ENCODE measurements around the gene PDE4D. TPM values are rescaled to one million over a fixed set of nuclear protein-coding genes. Genes with fewer than 3 reads are reported as not detected.

The PDE4D gene
- total RNA-seq, 1 experiment from 2014 or later, result 61.2 TPM

- Histone ChIP-seq H4K20me1 (ENCODE audit: insufficient read depth, low read depth, low read length) (no peaks in the 10 kb centered on the region), H3K79me2 (ENCODE audit: low read length) (no peaks in the 10 kb centered on the region), H3K9ac (ENCODE audit: low read length) (no peak overlapping the region), H3K27ac (ENCODE audit: low read length) (no peak overlapping the region), H3K36me3 (ENCODE audit: insufficient read depth, low read length) (no peaks in the 10 kb centered on the region), H2AFZ (ENCODE audit: low read length) (no peak overlapping the region), H3K4me3 (ENCODE audit: low read length) (no peak overlapping the region), H3K27me3 (ENCODE audit: low read length) (no peaks in the 10 kb centered on the region), H3K9me3 (ENCODE audit: low read length) (no peaks in the 10 kb centered on the region), H3K9me2 (replicated peaks; ENCODE audit: insufficient read depth, low read length) (no peaks in the 10 kb centered on the region), H3K4me1 (ENCODE audit: low read length) (no peaks in the 10 kb centered on the region), H3K4me2 (ENCODE audit: low read depth, low read length, poor library complexity, severe bottlenecking) (no peak overlapping the region)
- DNase-seq, result no peak
Observed at GRCh38 chr5:59525311-59525710, 368.2 kb downstream of the PDE4D start.

GRCh38 chr5:59522201-59522831 is 371.2 kb downstream of the PDE4D start:
- Histone ChIP-seq H2AFZ (ENCODE audit: low read length) (no peak overlapping the region), H3K36me3 (ENCODE audit: insufficient read depth, low read length) (no peaks in the 10 kb centered on the region), H3K27ac (ENCODE audit: low read length) (no peak overlapping the region), H4K20me1 (ENCODE audit: insufficient read depth, low read depth, low read length) (no peaks in the 10 kb centered on the region), H3K9ac (ENCODE audit: low read length) (no peak overlapping the region), H3K4me1 (ENCODE audit: low read length) (no peaks in the 10 kb centered on the region), H3K4me2 (ENCODE audit: low read depth, low read length, poor library complexity, severe bottlenecking) (no peak overlapping the region), H3K9me3 (ENCODE audit: low read length) (no peaks in the 10 kb centered on the region), H3K9me2 (replicated peaks; ENCODE audit: insufficient read depth, low read length) (no peaks in the 10 kb centered on the region), H3K27me3 (ENCODE audit: low read length) (no peaks in the 10 kb centered on the region), H3K4me3 (ENCODE audit: low read length) (no peak overlapping the region), H3K79me2 (ENCODE audit: low read length) (no peaks in the 10 kb centered on the region)
- no peak for DNase-seq

- H3K36me3 ChIP-seq (ENCODE audit: insufficient read depth, low read length), result no peaks in the 10 kb centered on the region
- H3K27ac ChIP-seq (ENCODE audit: low read length), result no peak overlapping the region
- H3K4me3 ChIP-seq (ENCODE audit: low read length), result no peak overlapping the region
- no peaks in the 10 kb centered on the region for H4K20me1 ChIP-seq (ENCODE audit: insufficient read depth, low read depth, low read length)
- DNase-seq, result no peak
- no peaks in the 10 kb centered on the region for H3K79me2 ChIP-seq (ENCODE audit: low read length)
- no peaks in the 10 kb centered on the region for H3K27me3 ChIP-seq (ENCODE audit: low read length)
- no peak overlapping the region for H3K9ac ChIP-seq (ENCODE audit: low read length)
- no peak overlapping the region for H3K4me2 ChIP-seq (ENCODE audit: low read depth, low read length, poor library complexity, severe bottlenecking)
- no peaks in the 10 kb centered on the region for H3K9me2 ChIP-seq (replicated peaks; ENCODE audit: insufficient read depth, low read length)
- H2AFZ ChIP-seq (ENCODE audit: low read length), result no peak overlapping the region
- H3K4me1 ChIP-seq (ENCODE audit: low read length), result no peaks in the 10 kb centered on the region
- H3K9me3 ChIP-seq (ENCODE audit: low read length), result no peaks in the 10 kb centered on the region
Observed at GRCh38 chr5:59521476-59521875, 372.1 kb downstream of the PDE4D start.

GRCh38 chr5:59519338-59519737 is 374.2 kb downstream of the PDE4D start:
- no peaks in the 10 kb centered on the region for H3K9me3 ChIP-seq (ENCODE audit: low read length)
- H3K36me3 ChIP-seq (ENCODE audit: insufficient read depth, low read length), result no peaks in the 10 kb centered on the region
- H3K27ac ChIP-seq (ENCODE audit: low read length), result no peak overlapping the region
- no peaks in the 10 kb centered on the region for H3K79me2 ChIP-seq (ENCODE audit: low read length)
- H3K4me1 ChIP-seq (ENCODE audit: low read length), result no peaks in the 10 kb centered on the region
- H3K4me2 ChIP-seq (ENCODE audit: low read depth, low read length, poor library complexity, severe bottlenecking), result no peak overlapping the region
- no peak overlapping the region for H3K4me3 ChIP-seq (ENCODE audit: low read length)
- no peaks in the 10 kb centered on the region for H4K20me1 ChIP-seq (ENCODE audit: insufficient read depth, low read depth, low read length)
- no peak for DNase-seq
- no peaks in the 10 kb centered on the region for H3K27me3 ChIP-seq (ENCODE audit: low read length)
- no peak overlapping the region for H2AFZ ChIP-seq (ENCODE audit: low read length)
- no peak overlapping the region for H3K9ac ChIP-seq (ENCODE audit: low read length)
- no peaks in the 10 kb centered on the region for H3K9me2 ChIP-seq (replicated peaks; ENCODE audit: insufficient read depth, low read length)

GRCh38 chr5:59517926-59518585 is 375.5 kb downstream of the PDE4D start:
- H3K27ac ChIP-seq (ENCODE audit: low read length), result no peak overlapping the region
- H3K4me3 ChIP-seq (ENCODE audit: low read length), result no peak overlapping the region
- H3K79me2 ChIP-seq (ENCODE audit: low read length), result no peaks in the 10 kb centered on the region
- no peak overlapping the region for H3K4me2 ChIP-seq (ENCODE audit: low read depth, low read length, poor library complexity, severe bottlenecking)
- H3K36me3 ChIP-seq (ENCODE audit: insufficient read depth, low read length), result no peaks in the 10 kb centered on the region
- H3K27me3 ChIP-seq (ENCODE audit: low read length), result no peaks in the 10 kb centered on the region
- no peaks in the 10 kb centered on the region for H3K4me1 ChIP-seq (ENCODE audit: low read length)
- no peaks in the 10 kb centered on the region for H4K20me1 ChIP-seq (ENCODE audit: insufficient read depth, low read depth, low read length)
- H3K9me2 ChIP-seq (replicated peaks; ENCODE audit: insufficient read depth, low read length), result no peaks in the 10 kb centered on the region
- no peak overlapping the region for H2AFZ ChIP-seq (ENCODE audit: low read length)
- DNase-seq, result no peak
- no peaks in the 10 kb centered on the region for H3K9me3 ChIP-seq (ENCODE audit: low read length)
- no peak overlapping the region for H3K9ac ChIP-seq (ENCODE audit: low read length)

GRCh38 chr5:59516161-59516560 is 377.4 kb downstream of the PDE4D start:
- Histone ChIP-seq H3K4me1 (ENCODE audit: low read length) (no peaks in the 10 kb centered on the region), H3K4me2 (ENCODE audit: low read depth, low read length, poor library complexity, severe bottlenecking) (no peak overlapping the region), H3K4me3 (ENCODE audit: low read length) (no peak overlapping the region), H3K27me3 (ENCODE audit: low read length) (no peaks in the 10 kb centered on the region), H3K9ac (ENCODE audit: low read length) (no peak overlapping the region), H4K20me1 (ENCODE audit: insufficient read depth, low read depth, low read length) (no peaks in the 10 kb centered on the region), H3K79me2 (ENCODE audit: low read length) (no peaks in the 10 kb centered on the region), H3K36me3 (ENCODE audit: insufficient read depth, low read length) (no peaks in the 10 kb centered on the region), H3K27ac (ENCODE audit: low read length) (no peak overlapping the region), H2AFZ (ENCODE audit: low read length) (no peak overlapping the region), H3K9me2 (replicated peaks; ENCODE audit: insufficient read depth, low read length) (no peaks in the 10 kb centered on the region), H3K9me3 (ENCODE audit: low read length) (no peaks in the 10 kb centered on the region)
- DNase-seq, result no peak

- Histone ChIP-seq H3K4me3 (ENCODE audit: low read length) (no peak overlapping the region), H4K20me1 (ENCODE audit: insufficient read depth, low read depth, low read length) (no peaks in the 10 kb centered on the region), H3K4me1 (ENCODE audit: low read length) (no peaks in the 10 kb centered on the region), H3K9ac (ENCODE audit: low read length) (no peak overlapping the region), H3K36me3 (ENCODE audit: insufficient read depth, low read length) (no peaks in the 10 kb centered on the region), H3K27ac (ENCODE audit: low read length) (no peak overlapping the region), H3K9me3 (ENCODE audit: low read length) (no peaks in the 10 kb centered on the region), H3K79me2 (ENCODE audit: low read length) (no peaks in the 10 kb centered on the region), H3K4me2 (ENCODE audit: low read depth, low read length, poor library complexity, severe bottlenecking) (no peak overlapping the region), H2AFZ (ENCODE audit: low read length) (no peak overlapping the region), H3K9me2 (replicated peaks; ENCODE audit: insufficient read depth, low read length) (no peaks in the 10 kb centered on the region), H3K27me3 (ENCODE audit: low read length) (no peaks in the 10 kb centered on the region)
- DNase-seq, result peak; percentile 61
Observed at GRCh38 chr5:59506285-59506877, 387.1 kb downstream of the PDE4D start.

- Histone ChIP-seq H3K9me3 (ENCODE audit: low read length) (no peaks in the 10 kb centered on the region), H4K20me1 (ENCODE audit: insufficient read depth, low read depth, low read length) (0 out of 2 replicates have a peak, but pooled peaks cover under 1% of the 10 kb centered on the region), H3K4me3 (ENCODE audit: low read length) (no peak overlapping the region), H3K79me2 (ENCODE audit: low read length) (no peaks in the 10 kb centered on the region), H3K9ac (ENCODE audit: low read length) (no peak overlapping the region), H3K9me2 (replicated peaks; ENCODE audit: insufficient read depth, low read length) (no peaks in the 10 kb centered on the region), H2AFZ (ENCODE audit: low read length) (no peak overlapping the region), H3K4me1 (ENCODE audit: low read length) (no peaks in the 10 kb centered on the region), H3K4me2 (ENCODE audit: low read depth, low read length, poor library complexity, severe bottlenecking) (no peak overlapping the region), H3K27me3 (ENCODE audit: low read length) (no peaks in the 10 kb centered on the region), H3K27ac (ENCODE audit: low read length) (no peak overlapping the region), H3K36me3 (ENCODE audit: insufficient read depth, low read length) (no peaks in the 10 kb centered on the region)
- no peak for DNase-seq
Observed at GRCh38 chr5:59504043-59504442, 389.5 kb downstream of the PDE4D start.

All from Karpas-422 (cell line).